ENCODE results near the gene CARD11.

CARD11 gene

GRCh38 chr7:3043544-3044371, at the start of gene CARD11:
Gene CARD11 (minus strand): TSS chr7:3043867. CDS start chr7:2958506, 85,361 bp downstream.
- DNase-seq (ENCODE audit: low read depth in 2 of 2): no peak

- DNase-seq (ENCODE audit: low read depth in 2 of 2): peak; percentile 57 to 58
Measured at GRCh38 chr7:3092468-3092867, 48.8 kb upstream of the CARD11 start.

GRCh38 chr7:3091631-3092030, 48.0 kb upstream of the CARD11 start:
- no peak for DNase-seq (ENCODE audit: low read depth in 2 of 2)

GRCh38 chr7:3089493-3089892, 45.8 kb upstream of the CARD11 start:
- no peak for DNase-seq (ENCODE audit: low read depth in 2 of 2)

- no peak for DNase-seq (ENCODE audit: low read depth in 2 of 2)
Measured at GRCh38 chr7:3087243-3087755, 43.6 kb upstream of the CARD11 start.

GRCh38 chr7:3083350-3083749, 39.7 kb upstream of the CARD11 start:
- DNase-seq (ENCODE audit: low read depth in 2 of 2): no peak

GRCh38 chr7:3082831-3083230, 39.2 kb upstream of the CARD11 start:
- DNase-seq (ENCODE audit: low read depth in 2 of 2): no peak

- DNase-seq (ENCODE audit: low read depth in 2 of 2): no peak
Measured at GRCh38 chr7:3082386-3082785, 38.7 kb upstream of the CARD11 start.

GRCh38 chr7:3080106-3080505, 36.4 kb upstream of the CARD11 start:
- DNase-seq (ENCODE audit: low read depth in 2 of 2): no peak

- DNase-seq (ENCODE audit: low read depth in 2 of 2): no peak
Measured at GRCh38 chr7:3078514-3078913, 34.8 kb upstream of the CARD11 start.

- no peak for DNase-seq (ENCODE audit: low read depth in 2 of 2)
Measured at GRCh38 chr7:3076700-3077099, 33.0 kb upstream of the CARD11 start.

GRCh38 chr7:3076163-3076562, 32.5 kb upstream of the CARD11 start:
- DNase-seq (ENCODE audit: low read depth in 2 of 2): no peak

- DNase-seq (ENCODE audit: low read depth in 2 of 2): no peak
Measured at GRCh38 chr7:3075441-3075840, 31.8 kb upstream of the CARD11 start.

GRCh38 chr7:3074459-3074821, 30.8 kb upstream of the CARD11 start:
- DNase-seq (ENCODE audit: low read depth in 2 of 2): no peak

- DNase-seq (ENCODE audit: low read depth in 2 of 2): no peak
Measured at GRCh38 chr7:3073763-3074458, 30.2 kb upstream of the CARD11 start.

GRCh38 chr7:3070908-3071307, 27.2 kb upstream of the CARD11 start:
- no peak for DNase-seq (ENCODE audit: low read depth in 2 of 2)

GRCh38 chr7:3069771-3070449, 26.2 kb upstream of the CARD11 start:
- DNase-seq (ENCODE audit: low read depth in 2 of 2): no peak

GRCh38 chr7:3068530-3068929, 24.9 kb upstream of the CARD11 start:
- no peak for DNase-seq (ENCODE audit: low read depth in 2 of 2)

- no peak for DNase-seq (ENCODE audit: low read depth in 2 of 2)
Measured at GRCh38 chr7:3067606-3068380, 24.1 kb upstream of the CARD11 start.

- DNase-seq (ENCODE audit: low read depth in 2 of 2): peak in 1 of 2 donors; percentile 11
Measured at GRCh38 chr7:3067193-3067592, 23.5 kb upstream of the CARD11 start.

- no peak for DNase-seq (ENCODE audit: low read depth in 2 of 2)
Measured at GRCh38 chr7:3066506-3066905, 22.8 kb upstream of the CARD11 start.

- peak in 1 of 2 donors; percentile 27 for DNase-seq (ENCODE audit: low read depth in 2 of 2)
Measured at GRCh38 chr7:3065724-3066143, 22.1 kb upstream of the CARD11 start.
